ENCODE measurements around the gene ZNF609. TPM values are rescaled to one million over a fixed set of nuclear protein-coding genes. Genes with fewer than 3 reads are reported as not detected.

ZNF609 gene
- total RNA-seq, 1 donor from 2014 or later = 21.5 TPM

- H3K79me2 ChIP-seq (ENCODE audit: low read depth) = peaks cover 91% of the 10 kb centered on the region
- no peak for TF ChIP-seq EZH2 (IDR thresholded peaks at IDR 0.05)
- TF ChIP-seq CTCF (IDR thresholded peaks at IDR 0.05) = no peak
- no peak for TF ChIP-seq EZH2phosphoT487 (IDR thresholded peaks at IDR 0.05)
- H4K20me1 ChIP-seq (ENCODE audit: low read depth) = no peaks in the 10 kb centered on the region
- H3F3A ChIP-seq (ENCODE audit: low read depth) = peaks cover 51% of the 10 kb centered on the region
- Mint-ChIP-seq H3K9me3 (peaks cover 9% of the 10 kb centered on the region), H3K36me3 (peaks cover 23% of the 10 kb centered on the region), H3K27me3 (ENCODE audit: insufficient read depth, low read depth) (peaks cover 2% of the 10 kb centered on the region), H3K4me3 (peak overlapping the region; percentile 73), H3K4me1 (peaks cover 46% of the 10 kb centered on the region), H3K27ac (peak overlapping the region; percentile 99)
- DNase-seq (ENCODE audit: low spot score) = peak; percentile 47
- no peaks in the 10 kb centered on the region for H3K27me3 ChIP-seq
- H3K36me3 ChIP-seq = peaks cover 10% of the 10 kb centered on the region
- H3K4me2 ChIP-seq = peak overlapping the region; percentile 78
- H3K4me3 ChIP-seq = peak overlapping the region; percentile 29
- H3K9ac ChIP-seq = no peak overlapping the region
- H3K27ac ChIP-seq = peak overlapping the region; percentile 91
- no peaks in the 10 kb centered on the region for H3K9me3 ChIP-seq (ENCODE audit: low read depth)
- H2AFZ ChIP-seq (replicated peaks) = no peak overlapping the region
- H3K4me1 ChIP-seq = peaks cover 36% of the 10 kb centered on the region
These were observed 173.6 kb downstream of the ZNF609 start for GRCh38 chr15:64634027-64634426.

GRCh38 chr15:64634576-64635498 is 174.5 kb downstream of the ZNF609 start:
- H3K27ac ChIP-seq = peak overlapping the region; percentile 91
- H3K9ac ChIP-seq = no peak overlapping the region
- no peaks in the 10 kb centered on the region for H3K9me3 ChIP-seq (ENCODE audit: low read depth)
- peak overlapping the region; percentile 73 for H3K4me3 Mint-ChIP-seq
- no peak overlapping the region for H2AFZ ChIP-seq (replicated peaks)
- H3K4me3 ChIP-seq = peak overlapping the region; percentile 29
- H3K27ac Mint-ChIP-seq = peak overlapping the region; percentile 99
- H3K27me3 Mint-ChIP-seq (ENCODE audit: insufficient read depth, low read depth) = peaks cover 4% of the 10 kb centered on the region
- peaks cover 95% of the 10 kb centered on the region for H3K79me2 ChIP-seq (ENCODE audit: low read depth)
- H3K27me3 ChIP-seq = no peaks in the 10 kb centered on the region
- peak overlapping the region; percentile 78 for H3K4me2 ChIP-seq
- H3K36me3 Mint-ChIP-seq = peaks cover 27% of the 10 kb centered on the region
- peaks cover 51% of the 10 kb centered on the region for H3F3A ChIP-seq (ENCODE audit: low read depth)
- H4K20me1 ChIP-seq (ENCODE audit: low read depth) = no peaks in the 10 kb centered on the region
- H3K9me3 Mint-ChIP-seq = peaks cover 13% of the 10 kb centered on the region
- H3K4me1 Mint-ChIP-seq = peaks cover 51% of the 10 kb centered on the region
- H3K36me3 ChIP-seq = peaks cover 10% of the 10 kb centered on the region
- peaks cover 36% of the 10 kb centered on the region for H3K4me1 ChIP-seq
- peak; percentile 78 for DNase-seq (ENCODE audit: low spot score)
- TF ChIP-seq CTCF (IDR thresholded peaks at IDR 0.05) (no peak), EZH2phosphoT487 (IDR thresholded peaks at IDR 0.05) (no peak), EZH2 (IDR thresholded peaks at IDR 0.05) (no peak)

DNA sequence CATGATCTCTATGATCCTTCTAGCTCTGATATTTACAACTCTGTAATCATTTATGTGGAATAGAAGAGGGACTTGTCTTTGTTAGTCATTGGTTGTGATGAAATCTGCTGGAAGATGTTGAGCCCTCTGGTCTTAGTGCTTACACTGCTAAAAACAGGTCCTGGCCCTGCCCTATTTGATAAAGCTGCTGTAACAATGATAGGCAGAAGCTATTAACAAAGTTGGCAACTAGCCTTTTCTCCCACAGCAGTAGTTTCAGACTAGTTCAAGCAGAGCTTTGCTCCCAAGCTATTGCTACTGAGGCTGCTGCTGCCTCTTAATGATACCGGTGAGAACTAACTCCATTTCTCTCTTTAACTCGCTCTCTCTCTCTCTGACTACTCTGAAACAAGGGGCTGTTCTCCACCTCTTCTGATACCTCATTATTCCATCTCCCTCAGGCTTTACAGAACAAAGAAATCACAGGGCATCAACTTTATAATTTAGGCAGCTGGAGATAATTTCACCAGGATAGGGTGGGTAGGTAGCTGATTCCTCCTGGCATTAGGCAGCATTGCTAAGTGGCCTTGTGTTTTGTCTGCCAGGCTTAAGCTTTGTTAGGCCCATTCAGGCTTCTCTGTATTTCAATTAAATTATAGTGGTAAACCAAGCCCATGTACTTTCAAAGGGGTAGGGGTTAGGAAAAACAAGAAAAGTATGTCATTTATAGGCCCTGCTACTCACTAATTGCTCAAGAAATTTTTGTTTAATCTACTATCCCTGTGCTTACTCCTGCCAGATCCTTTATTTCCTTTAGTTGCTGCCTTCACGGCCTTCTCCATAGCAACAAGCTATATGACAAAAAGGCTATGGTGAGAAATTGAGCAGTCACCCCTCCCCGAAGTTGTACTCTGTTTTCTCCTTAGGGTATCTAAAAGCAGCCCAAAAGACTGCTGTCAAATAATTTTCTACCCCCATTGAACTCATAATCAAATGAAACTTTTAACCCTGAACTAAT is 175.4 kb downstream of the ZNF609 start:
- H2AFZ ChIP-seq (replicated peaks) = no peak overlapping the region
- H3K27me3 ChIP-seq = no peaks in the 10 kb centered on the region
- Mint-ChIP-seq H3K4me1 (peaks cover 53% of the 10 kb centered on the region), H3K27me3 (ENCODE audit: insufficient read depth, low read depth) (peaks cover 4% of the 10 kb centered on the region), H3K36me3 (peaks cover 26% of the 10 kb centered on the region), H3K4me3 (peak overlapping the region; percentile 43), H3K27ac (peak overlapping the region; percentile 99), H3K9me3 (peaks cover 13% of the 10 kb centered on the region)
- peak overlapping the region; percentile 91 for H3K27ac ChIP-seq
- TF ChIP-seq EZH2 (IDR thresholded peaks at IDR 0.05) = no peak
- no peak for TF ChIP-seq CTCF (IDR thresholded peaks at IDR 0.05)
- TF ChIP-seq EZH2phosphoT487 (IDR thresholded peaks at IDR 0.05) = no peak
- peaks cover 36% of the 10 kb centered on the region for H3K4me1 ChIP-seq
- H3K79me2 ChIP-seq (ENCODE audit: low read depth) = peaks cover 95% of the 10 kb centered on the region
- H3K4me2 ChIP-seq = peak overlapping the region; percentile 78
- no peaks in the 10 kb centered on the region for H3K9me3 ChIP-seq (ENCODE audit: low read depth)
- peak overlapping the region; percentile 29 for H3K4me3 ChIP-seq
- H4K20me1 ChIP-seq (ENCODE audit: low read depth) = peaks cover 3% of the 10 kb centered on the region
- H3K36me3 ChIP-seq = peaks cover 10% of the 10 kb centered on the region
- DNase-seq (ENCODE audit: low spot score) = peak; percentile 34
- H3F3A ChIP-seq (ENCODE audit: low read depth) = peaks cover 47% of the 10 kb centered on the region
- H3K9ac ChIP-seq = no peak overlapping the region

Data from neural progenitor cell (in vitro differentiated cells).